H9 (cell line): ENCODE results near the gene CCDC12. TPM values are rescaled to one million over a fixed set of nuclear protein-coding genes. Genes with fewer than 3 reads are reported as not detected.

Experiments used
- DNase-seq: peaks from one replicate; pipeline ENCODE4 v3.0.0-alpha.2; 2017
- H2AFZ ChIP-seq: one replicate; pipeline ENCODE4 v1.6.1; 2013; ENCODE audit warnings: mild to moderate bottlenecking, low read length, control low read depth, moderate library complexity
- H2AK5ac ChIP-seq: 2 replicates; pipeline ENCODE4 v1.6.1; 2013; ENCODE audit warnings: low read length, control low read depth, mixed read lengths; ENCODE audit not compliant: insufficient read length
- H2BK120ac ChIP-seq: one replicate; pipeline ENCODE4 v1.6.1; 2013; ENCODE audit warnings: low read depth, mild to moderate bottlenecking, low read length, control low read depth, inconsistent platforms; ENCODE audit not compliant: poor library complexity, severe bottlenecking
- H2BK12ac ChIP-seq: 2 replicates; pipeline ENCODE4 v1.6.1; 2013; ENCODE audit warnings: low read length, control low read depth, mixed read lengths, low read depth; ENCODE audit not compliant: insufficient read length
- H2BK15ac ChIP-seq: 2 replicates; pipeline ENCODE4 v1.6.1; 2013; ENCODE audit warnings: low read depth, low read length, control low read depth
- H2BK20ac ChIP-seq: one replicate; pipeline ENCODE4 v1.6.1; 2013; ENCODE audit warnings: low read depth, mild to moderate bottlenecking, low read length, control low read depth, inconsistent platforms; ENCODE audit not compliant: poor library complexity, severe bottlenecking
- H2BK5ac ChIP-seq: 2 replicates; pipeline ENCODE4 v1.6.1; 2013; ENCODE audit warnings: low read length, control low read depth, mixed read lengths; ENCODE audit not compliant: insufficient read length
- H3K14ac ChIP-seq: 2 replicates; pipeline ENCODE4 v1.6.1; 2013; ENCODE audit warnings: low read length, control low read depth; ENCODE audit not compliant: insufficient read depth
- H3K18ac ChIP-seq: 2 replicates; pipeline ENCODE4 v1.6.1; 2013; ENCODE audit warnings: low read depth, mild to moderate bottlenecking, mixed read lengths, low read length, control low read depth; ENCODE audit not compliant: insufficient read length
- H3K23ac ChIP-seq: 2 replicates; pipeline ENCODE4 v1.6.1; 2013; ENCODE audit warnings: low read length, control low read depth, mixed read lengths, low read depth; ENCODE audit not compliant: insufficient read length
- H3K23me2 ChIP-seq: 2 replicates; pipeline ENCODE4 v1.6.1; 2013; ENCODE audit warnings: low read depth, mild to moderate bottlenecking, mixed read lengths, low read length, control low read depth; ENCODE audit not compliant: insufficient read length, poor library complexity, severe bottlenecking
- H3K27ac ChIP-seq: 2 replicates; pipeline ENCODE4 v1.5.1; 2013; ENCODE audit warnings: low read length, control low read depth, mixed read lengths, low read depth; ENCODE audit not compliant: insufficient read length
- H3K27me3 ChIP-seq: 2 replicates; pipeline ENCODE4 v1.6.1; 2013; ENCODE audit warnings: low read length, control low read depth, inconsistent platforms; ENCODE audit not compliant: insufficient read depth
- H3K4ac ChIP-seq: 2 replicates; pipeline ENCODE4 v1.6.1; 2013; ENCODE audit warnings: low read depth, mild to moderate bottlenecking, control low read depth, inconsistent platforms, low read length, moderate library complexity
- H3K4me1 ChIP-seq: 2 replicates; pipeline ENCODE4 v1.6.1; 2013; ENCODE audit warnings: low read length, control low read depth, inconsistent platforms; ENCODE audit not compliant: insufficient read depth
- H3K4me2 ChIP-seq: 2 replicates; pipeline ENCODE4 v1.6.1; 2013; ENCODE audit warnings: low read length, control low read depth, mixed read lengths; ENCODE audit not compliant: insufficient read length, insufficient read depth
- H3K56ac ChIP-seq: 2 replicates; pipeline ENCODE4 v1.6.1; 2013; ENCODE audit warnings: low read depth, mild to moderate bottlenecking, mixed read lengths, low read length, control low read depth; ENCODE audit not compliant: insufficient read length
- H3K79me1 ChIP-seq: 2 replicates; pipeline ENCODE4 v1.6.1; 2013; ENCODE audit warnings: low read depth, mild to moderate bottlenecking, moderate library complexity, low read length, control low read depth, inconsistent platforms; ENCODE audit not compliant: insufficient read depth, poor library complexity, severe bottlenecking
- H3K79me2 ChIP-seq: 2 replicates; pipeline ENCODE4 v1.6.1; 2013; ENCODE audit warnings: low read length, control low read depth, inconsistent platforms; ENCODE audit not compliant: insufficient read depth
- H3K9ac ChIP-seq: 2 replicates; pipeline ENCODE4 v1.6.1; 2013; ENCODE audit warnings: low read length, control low read depth, mixed read lengths; ENCODE audit not compliant: insufficient read length; ENCODE audit errors: extremely low read depth
- H3K9me3 ChIP-seq: one replicate; pipeline ENCODE4 v1.6.1; 2013; ENCODE audit warnings: low read depth, low read length, inconsistent platforms; ENCODE audit not compliant: control insufficient read depth
- H3T11ph ChIP-seq: one replicate; pipeline ENCODE4 v1.6.1; 2013; ENCODE audit warnings: mild to moderate bottlenecking, low read length, control low read depth, inconsistent platforms
- H4K20me1 ChIP-seq: one replicate; pipeline ENCODE4 v1.6.1; 2013; ENCODE audit not compliant: control insufficient read depth, insufficient read length, insufficient read depth
- H4K5ac ChIP-seq: 2 replicates; pipeline ENCODE4 v1.6.1; 2013; ENCODE audit warnings: low read depth, mild to moderate bottlenecking, mixed read lengths, low read length, control low read depth; ENCODE audit not compliant: insufficient read length
- H4K8ac ChIP-seq: replicated peaks from 2 replicates; pipeline ENCODE4 v1.6.1; 2013; ENCODE audit warnings: low read length, control low read depth, mixed read lengths, low read depth; ENCODE audit not compliant: insufficient read length
- H4K91ac ChIP-seq: 2 replicates; pipeline ENCODE4 v1.6.1; 2013; ENCODE audit warnings: low read depth, mild to moderate bottlenecking, moderate library complexity, mixed read lengths, low read length, control low read depth; ENCODE audit not compliant: insufficient read length
- H3K27ac Mint-ChIP-seq, 3 experiments: 2 replicates in 2 of 3; 3 replicates in 1 of 3; pipeline ENCODE4 v1.8.0; 2020 to 2021; ENCODE audit warnings: mixed read lengths in 3 of 3, mild to moderate bottlenecking in 1 of 3, moderate library complexity in 1 of 3
- H3K27me3 Mint-ChIP-seq: 2 replicates; pipeline ENCODE4 v1.8.0; 2021; ENCODE audit warnings: low read depth, mild to moderate bottlenecking, moderate library complexity, mixed read lengths
- H3K36me3 Mint-ChIP-seq, 3 experiments: 2 replicates in 2 of 3; 3 replicates in 1 of 3; pipeline ENCODE4 v1.8.0; 2020 to 2021; ENCODE audit warnings: low read depth in 3 of 3, mixed read lengths in 3 of 3; ENCODE audit not compliant: insufficient read depth in 1 of 3
- H3K4me1 Mint-ChIP-seq, 2 experiments: 2 replicates each; pipeline ENCODE4 v1.8.0; 2020; ENCODE audit warnings: mixed read lengths in 2 of 2
- H3K4me3 Mint-ChIP-seq, 2 experiments: 2 replicates in 1 of 2; 3 replicates in 1 of 2; pipeline ENCODE4 v1.8.0; 2020 to 2021; ENCODE audit warnings: mild to moderate bottlenecking in 2 of 2, mixed read lengths in 2 of 2, moderate library complexity in 1 of 2
- H3K9me3 Mint-ChIP-seq, 2 experiments: 2 replicates in 1 of 2; 3 replicates in 1 of 2; pipeline ENCODE4 v1.8.0; 2020; ENCODE audit warnings: mild to moderate bottlenecking in 2 of 2, mixed read lengths in 2 of 2, moderate library complexity in 1 of 2
- CTCF ChIP-seq: fragments of 200-600 bp; sonication (generic); conservative IDR thresholded peaks from 3 replicates; pipeline ENCODE4 v1.8.0; 2021; ENCODE audit warnings: antibody characterized with exemption, mild to moderate bottlenecking
- WGBS: extraction: QIAGEN DNeasy Blood & Tissue Kit; methylation state at CpG from one replicate; pipeline ENCODE4 v1.1.7; 2013; ENCODE audit warnings: missing lambda C conversion rate, low lambda C conversion rate, mixed read lengths; ENCODE audit not compliant: insufficient read length; ENCODE audit errors: extremely low coverage; 5-methylcytosine and 5-hydroxymethylcytosine counted together
- total RNA-seq: library from RNA; stranded (reverse); gene quantifications from 2 replicates; pipeline ENCODE4 v1.2.1, GENCODE V29; 2021

Gene CCDC12
- total RNA-seq, 1 experiment from 2014 or later: 54.0 TPM

DNA sequence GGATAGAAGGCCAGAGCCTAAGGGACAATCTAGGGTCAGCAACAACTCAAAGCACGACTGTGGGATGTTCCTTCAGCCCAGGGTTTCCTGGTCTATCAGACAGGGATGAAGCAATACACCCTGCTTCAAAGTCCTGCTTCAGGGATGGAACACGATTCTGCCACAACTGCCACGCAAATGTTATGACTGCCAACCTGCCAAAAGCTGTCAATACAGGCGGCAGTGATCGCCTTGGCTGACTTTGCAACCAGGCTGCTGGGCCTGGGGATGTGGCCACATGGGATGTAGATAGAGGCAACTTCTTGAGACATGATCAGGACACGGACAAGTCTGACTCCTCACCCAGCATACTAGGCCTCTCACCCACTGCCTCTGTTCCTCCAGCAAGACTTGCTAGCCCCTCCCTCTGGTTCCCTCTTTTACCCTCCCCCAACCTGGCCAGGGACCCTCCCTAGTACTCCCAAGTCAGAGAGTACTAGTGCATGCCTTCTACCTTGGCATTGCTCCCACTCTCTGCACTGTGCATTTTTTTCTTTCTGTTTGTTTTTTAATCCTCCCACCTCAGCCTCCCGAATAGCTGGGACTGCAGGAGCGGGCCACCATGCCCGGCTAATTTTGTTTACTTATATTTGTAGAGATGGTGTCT is 7.6 kb downstream of the CCDC12 start:
- Histone ChIP-seq H3K27ac (no peak overlapping the region), H3K9ac (no peak overlapping the region), H3K18ac (no peak overlapping the region), H3K56ac (no peak overlapping the region), H2BK5ac (no peak overlapping the region), H3K23me2 (no peaks in the 10 kb centered on the region), H4K20me1 (peaks cover 3% of the 10 kb centered on the region), H4K8ac (no peak overlapping the region), H2AK5ac (no peak overlapping the region), H3K4ac (no peak overlapping the region), H3K4me1 (no peaks in the 10 kb centered on the region), H3K79me1 (peaks cover 17% of the 10 kb centered on the region), H3K14ac (no peak overlapping the region), H2BK15ac (no peak overlapping the region), H2AFZ (no peak overlapping the region), H2BK20ac (no peak overlapping the region), H4K5ac (no peak overlapping the region), H2BK12ac (no peak overlapping the region), H2BK120ac (no peak overlapping the region), H3K9me3 (no peaks in the 10 kb centered on the region), H3K4me2 (no peak overlapping the region), H4K91ac (no peak overlapping the region), H3K79me2 (peaks cover 61% of the 10 kb centered on the region; the same call in 1 of the 2 replicates), H3T11ph (no peak overlapping the region), H3K27me3 (no peaks in the 10 kb centered on the region), H3K23ac (no peak overlapping the region)
- WGBS: no CpG with 5 or more reads among the region's 9 CpGs
- TF ChIP-seq CTCF: no peak
- Mint-ChIP-seq H3K27me3 (no peaks in the 10 kb centered on the region), H3K36me3 (peaks cover 24 to 41% (median 34%) of the 10 kb centered on the region in 3 experiments; a peak in 6 of 7 replicates), H3K27ac (0 out of 7 replicates have a peak overlapping the region, but pooled peaks of 1 of the 3 experiments have one; percentile 28), H3K4me1 (peaks cover 35 to 36% of the 10 kb centered on the region in 2 experiments), H3K9me3 (peaks cover 0 to 11% of the 10 kb centered on the region in 2 experiments; a peak in 4 of 5 replicates), H3K4me3 (peak overlapping the region in 1 of 2 experiments; percentile 28; a peak in 1 of 5 replicates)
- no peak for DNase-seq
